SK-N-SH (cell line): ENCODE data around the gene NSD2.

Experiments used
- CTCF ChIP-seq: fragments of 200-600 bp; sonication (generic); IDR thresholded peaks from 2 replicates; pipeline ENCODE4 v1.6.1; 2017; ENCODE audit warnings: antibody characterized with exemption, mild to moderate bottlenecking, moderate library complexity
- EP300 ChIP-seq, 2 experiments: IDR thresholded peaks; 2 replicates each; pipeline versions ENCODE4 v1.4.0 to v1.6.1; 2012; ENCODE audit warnings: borderline replicate concordance in 1 of 2, low read depth in 1 of 2, low read length in 1 of 2
- EZH2phosphoT487 ChIP-seq: fragments of 200-600 bp; sonication (generic); IDR thresholded peaks from 2 replicates; pipeline ENCODE4 v1.6.1; 2017; ENCODE audit warnings: low read depth, mixed run types, mild to moderate bottlenecking, antibody characterized with exemption, moderate library complexity, borderline replicate concordance
- FOXM1 ChIP-seq: IDR thresholded peaks from 2 replicates; pipeline ENCODE4 v1.4.0; 2012; ENCODE audit warnings: low read depth, mild to moderate bottlenecking
- GATA2 ChIP-seq: sonication (generic); formaldehyde crosslinking; IDR thresholded peaks from 2 replicates; pipeline ENCODE4 v1.5.0; 2020; ENCODE audit warnings: mild to moderate bottlenecking, missing genetic modification reagents
- MAX ChIP-seq: IDR thresholded peaks from 2 replicates; pipeline ENCODE4 v1.4.0; 2012; ENCODE audit warnings: low read depth
- PBX3 ChIP-seq: IDR thresholded peaks from 2 replicates; pipeline ENCODE4; 2012
- POLR2AphosphoS5 ChIP-seq: IDR thresholded peaks from 2 replicates; pipeline ENCODE4 v1.6.1; 2012; ENCODE audit warnings: low read depth, low read length
- RAD21 ChIP-seq: IDR thresholded peaks from 2 replicates; pipeline ENCODE4 v1.6.1; 2012; ENCODE audit warnings: mild to moderate bottlenecking, low read length
- REST ChIP-seq: IDR thresholded peaks from 2 replicates; pipeline ENCODE4 v1.6.1; 2012; ENCODE audit warnings: mild to moderate bottlenecking, low read depth, low read length, moderate library complexity
- SIN3A ChIP-seq: IDR thresholded peaks from 2 replicates; pipeline ENCODE4 v1.6.1; 2012; ENCODE audit warnings: low read depth, mild to moderate bottlenecking, low read length, moderate library complexity, borderline replicate concordance
- TAF1 ChIP-seq: IDR thresholded peaks from 2 replicates; pipeline ENCODE4 v1.6.1; 2012; ENCODE audit warnings: low read depth, mild to moderate bottlenecking, low read length, moderate library complexity, borderline replicate concordance
- USF2 ChIP-seq: fragments of 150-350 bp; IDR thresholded peaks from 2 replicates; pipeline ENCODE4 v1.6.1; 2017; ENCODE audit warnings: antibody characterized with exemption, low read length, low read depth, borderline replicate concordance

GRCh38 chr4:1882850-1883271 is 11.7 kb downstream of the NSD2 start:
- TF ChIP-seq TAF1 (no peak), CTCF (no peak), USF2 (no peak), SIN3A (no peak), POLR2AphosphoS5 (no peak), RAD21 (no peak), MAX (no peak), FOXM1 (no peak), REST (no peak), EP300 (IDR thresholded peaks at IDR 0.05; ENCODE audit: borderline replicate concordance in 1 of 2, low read depth in 1 of 2, low read length in 1 of 2) (no peak), GATA2 (no peak), EZH2phosphoT487 (no peak), PBX3 (no peak)
